ENCODE measurements around the gene RBBP8.
"Not testable (repeated sequence)": the region's sequence is repeated elsewhere in the genome, so short reads cannot be mapped to it uniquely, and the experiment has no call there.

The RBBP8 gene

GRCh38 chr18:22933206-22933965 is at the start of gene RBBP8:
TSS of gene RBBP8 (plus strand) at chr18:22933328. CDS start at chr18:22936852, 3,524 bp downstream.
- DNase-seq (ENCODE audit: low read depth, low spot score) = peak; percentile 85
- TF ChIP-seq CTCF (IDR thresholded peaks at IDR 0.05; ENCODE audit: low read depth, low read length) = no peak
- in situ Hi-C loops (cut with HindIII; ENCODE audit: low sequenced_read_pairs) = no loop called here

DNA sequence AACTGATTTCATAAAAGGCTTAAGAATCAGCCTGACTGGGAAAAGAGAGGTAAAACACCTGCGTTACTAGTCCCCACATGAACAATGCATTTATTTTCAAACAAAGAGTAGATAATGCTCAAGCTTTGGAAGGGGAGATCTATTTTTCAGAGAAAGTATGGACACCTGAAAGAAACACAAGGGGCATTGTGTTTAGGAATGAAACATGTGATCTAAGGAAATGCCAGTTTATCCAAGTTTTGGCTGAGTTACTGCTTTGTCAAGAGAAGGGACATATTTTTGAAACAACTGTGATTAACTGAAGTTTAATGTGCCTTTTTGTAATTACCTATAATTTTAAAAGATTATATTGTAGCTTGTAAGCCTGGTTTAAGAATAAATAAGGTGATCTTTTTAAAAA is 49.3 kb upstream of the RBBP8 start:
- in situ Hi-C loops (cut with HindIII; ENCODE audit: low sequenced_read_pairs) = no loop called here
- TF ChIP-seq CTCF (IDR thresholded peaks at IDR 0.05; ENCODE audit: low read depth, low read length) = no peak
- no peak overlapping the region for H3K4me3 ChIP-seq (ENCODE audit: low read depth, low read length)
- no peak for DNase-seq (ENCODE audit: low read depth, low spot score)

More at GRCh38 chr18:22933206-22933965, at the start of gene RBBP8:
- H3K4me3 ChIP-seq (ENCODE audit: low read depth, low read length) = peak within 1 kb of the TSS; percentile 83

- DNase-seq (ENCODE audit: low read depth, low spot score); in situ Hi-C loops (cut with HindIII; ENCODE audit: low sequenced_read_pairs); H3K4me3 ChIP-seq (ENCODE audit: low read depth, low read length): not testable (repeated sequence)
Observed at GRCh38 chr18:22885694-22886093, 47.4 kb upstream of the RBBP8 start.

DNA sequence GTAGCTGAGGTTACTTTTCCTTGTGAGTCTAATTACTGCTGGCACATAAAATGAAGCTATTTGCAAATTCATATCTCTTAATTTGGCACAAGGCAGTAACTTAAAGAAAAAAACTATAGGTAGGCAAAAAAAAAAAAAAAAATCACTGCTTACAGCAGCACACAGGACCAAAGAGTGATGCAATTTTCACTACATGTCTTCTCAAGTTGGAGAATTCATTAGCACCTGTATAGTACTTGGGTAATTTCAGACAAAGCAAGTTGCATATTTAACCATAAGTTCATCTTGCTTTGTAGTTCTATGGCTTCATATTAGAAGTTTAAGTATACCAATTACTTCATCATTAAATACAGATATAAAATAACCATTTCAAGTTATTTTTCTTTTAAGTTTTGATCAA is 33.7 kb upstream of the RBBP8 start:
- in situ Hi-C loops (cut with HindIII; ENCODE audit: low sequenced_read_pairs) = no loop called here
- no peak for TF ChIP-seq CTCF (IDR thresholded peaks at IDR 0.05; ENCODE audit: low read depth, low read length)
- H3K4me3 ChIP-seq (ENCODE audit: low read depth, low read length) = no peak overlapping the region
- DNase-seq (ENCODE audit: low read depth, low spot score) = no peak

DNA sequence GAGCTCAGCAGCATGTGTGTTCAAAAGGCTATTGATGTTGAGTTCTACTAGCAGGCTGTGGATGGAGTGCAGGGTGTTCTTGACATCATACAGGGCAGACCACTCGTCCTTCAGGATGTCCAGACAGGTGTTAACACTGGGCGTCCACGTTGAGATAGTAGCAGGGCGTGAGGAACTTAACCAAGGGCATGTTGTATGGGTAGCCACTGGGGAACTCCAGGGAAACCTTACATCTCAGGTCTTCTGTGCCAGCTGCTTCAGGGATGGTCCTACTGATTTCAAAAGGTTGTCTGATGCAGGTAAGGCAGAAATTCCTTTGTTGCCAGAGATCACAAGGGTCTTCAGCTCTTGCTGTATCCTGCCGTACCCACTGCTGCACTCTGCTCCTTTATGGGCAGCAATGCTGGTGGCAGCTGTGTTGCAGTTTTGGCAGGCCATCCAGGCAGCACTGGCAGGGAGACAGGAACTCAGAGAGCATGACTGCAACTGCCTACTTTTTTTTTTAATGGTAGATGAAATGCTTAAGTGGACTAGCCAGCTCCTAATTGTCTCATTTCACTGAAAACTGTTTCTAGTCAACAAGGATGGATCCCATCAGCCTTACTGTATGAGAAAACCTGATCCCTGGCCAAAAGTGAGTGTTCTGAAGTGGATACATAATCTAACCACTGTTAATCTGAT is 32.4 kb upstream of the RBBP8 start:
- no peak overlapping the region for H3K4me3 ChIP-seq (ENCODE audit: low read depth, low read length)
- DNase-seq (ENCODE audit: low read depth, low spot score) = no peak
- in situ Hi-C loops (cut with HindIII; ENCODE audit: low sequenced_read_pairs) = no loop called here
- no peak for TF ChIP-seq CTCF (IDR thresholded peaks at IDR 0.05; ENCODE audit: low read depth, low read length)

DNA sequence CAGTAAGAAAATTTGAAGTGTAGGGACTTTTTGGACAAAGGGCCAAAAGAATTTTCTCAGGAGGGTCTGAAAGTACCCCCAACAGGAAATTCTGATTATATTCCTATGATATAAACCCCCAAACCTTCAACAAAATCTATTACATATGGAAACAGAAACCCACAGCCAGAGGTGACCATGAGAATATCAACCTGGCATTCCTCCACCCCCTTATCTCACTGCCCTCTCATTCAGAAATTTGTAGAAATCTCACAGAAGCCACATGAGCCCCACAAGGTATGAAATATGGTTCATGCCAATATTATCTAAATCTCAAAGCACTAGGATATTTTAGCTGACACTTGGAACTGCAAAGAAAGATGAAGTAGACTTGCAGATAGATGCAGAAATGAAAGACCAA is 31.0 kb upstream of the RBBP8 start:
- TF ChIP-seq CTCF (IDR thresholded peaks at IDR 0.05; ENCODE audit: low read depth, low read length) = no peak
- no peak overlapping the region for H3K4me3 ChIP-seq (ENCODE audit: low read depth, low read length)
- in situ Hi-C loops (cut with HindIII; ENCODE audit: low sequenced_read_pairs) = no loop called here
- no peak for DNase-seq (ENCODE audit: low read depth, low spot score)

GRCh38 chr18:22903248-22903647 is 29.9 kb upstream of the RBBP8 start:
- in situ Hi-C loops (cut with HindIII; ENCODE audit: low sequenced_read_pairs); DNase-seq (ENCODE audit: low read depth, low spot score); H3K4me3 ChIP-seq (ENCODE audit: low read depth, low read length): not testable (repeated sequence)
